Posterior cingulate gyrus (tissue), 11 donors: ENCODE measurements around the gene GPR161.
"Not testable (repeated sequence)": the region's sequence is repeated elsewhere in the genome, so short reads cannot be mapped to it uniquely, and the experiment has no call there.

ENCODE experiments used
- DNase-seq, 10 donors: peaks; one replicate each; pipeline versions ENCODE4 v3.0.0 to v3.0.0-alpha.2; 2020 to 2021; ENCODE audit warnings: mixed read lengths in 3 of 10
- intact Hi-C: fragments of 100-400 bp; cut with DNase I; formaldehyde crosslinking; loops from one replicate; pipeline ENCODE4 v1.15.1; 2023

GPR161 gene, protein sequence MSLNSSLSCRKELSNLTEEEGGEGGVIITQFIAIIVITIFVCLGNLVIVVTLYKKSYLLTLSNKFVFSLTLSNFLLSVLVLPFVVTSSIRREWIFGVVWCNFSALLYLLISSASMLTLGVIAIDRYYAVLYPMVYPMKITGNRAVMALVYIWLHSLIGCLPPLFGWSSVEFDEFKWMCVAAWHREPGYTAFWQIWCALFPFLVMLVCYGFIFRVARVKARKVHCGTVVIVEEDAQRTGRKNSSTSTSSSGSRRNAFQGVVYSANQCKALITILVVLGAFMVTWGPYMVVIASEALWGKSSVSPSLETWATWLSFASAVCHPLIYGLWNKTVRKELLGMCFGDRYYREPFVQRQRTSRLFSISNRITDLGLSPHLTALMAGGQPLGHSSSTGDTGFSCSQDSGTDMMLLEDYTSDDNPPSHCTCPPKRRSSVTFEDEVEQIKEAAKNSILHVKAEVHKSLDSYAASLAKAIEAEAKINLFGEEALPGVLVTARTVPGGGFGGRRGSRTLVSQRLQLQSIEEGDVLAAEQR

DNA sequence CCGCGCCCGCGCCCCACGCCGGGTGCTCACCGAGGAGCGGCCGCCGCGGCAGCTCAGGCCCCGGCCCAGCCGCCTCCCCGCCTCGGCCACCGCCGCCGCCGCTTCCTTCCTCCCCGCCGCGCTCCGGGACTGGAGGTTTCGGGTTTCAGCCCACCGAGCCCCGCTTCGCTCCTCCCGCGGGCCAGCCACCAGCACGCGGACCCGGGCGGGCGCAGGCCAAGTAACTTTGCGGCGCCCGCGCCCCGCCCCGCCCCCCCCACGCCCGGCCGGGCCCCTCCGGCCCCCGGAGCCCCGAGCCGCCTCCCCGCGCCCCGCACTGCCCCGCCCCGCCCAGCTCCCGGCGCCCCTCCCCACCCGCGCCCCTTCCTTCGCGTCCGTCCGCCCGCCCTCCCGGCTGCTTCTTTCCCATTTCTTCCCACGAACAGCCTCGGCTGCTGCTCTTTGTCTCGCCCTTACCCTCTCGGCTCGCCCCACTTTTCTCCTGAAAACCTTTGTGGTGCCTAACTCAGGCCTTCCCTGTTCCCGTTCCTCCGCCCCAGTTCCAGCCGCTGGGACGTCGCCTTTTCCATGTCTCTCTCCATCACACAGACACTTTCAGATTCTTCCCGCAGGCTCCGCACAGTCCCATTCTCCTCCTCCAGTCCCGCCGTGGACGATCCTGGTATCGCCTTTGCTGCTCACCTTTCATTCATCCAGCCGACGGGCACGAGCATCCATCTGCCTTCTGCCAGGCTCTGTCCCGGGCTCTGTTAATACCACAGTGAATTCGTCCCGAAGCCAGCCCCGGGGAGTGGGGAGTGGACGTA, at the start of gene GPR161:
Gene GPR161 (minus strand): TSS at position 222 of the 806 bp plus-strand sequence. CDS start 32,080 bp downstream, outside the sequence.
- intact Hi-C loops = no loop called here
- peak in 9 of 10 donors; percentile 14 to 90 (median 35) for DNase-seq

GRCh38 chr1:168181063-168181720, 44.5 kb upstream of the GPR161 start:
- intact Hi-C loops = not testable (repeated sequence)
- DNase-seq = peak in 1 of 10 donors; percentile 57

DNA sequence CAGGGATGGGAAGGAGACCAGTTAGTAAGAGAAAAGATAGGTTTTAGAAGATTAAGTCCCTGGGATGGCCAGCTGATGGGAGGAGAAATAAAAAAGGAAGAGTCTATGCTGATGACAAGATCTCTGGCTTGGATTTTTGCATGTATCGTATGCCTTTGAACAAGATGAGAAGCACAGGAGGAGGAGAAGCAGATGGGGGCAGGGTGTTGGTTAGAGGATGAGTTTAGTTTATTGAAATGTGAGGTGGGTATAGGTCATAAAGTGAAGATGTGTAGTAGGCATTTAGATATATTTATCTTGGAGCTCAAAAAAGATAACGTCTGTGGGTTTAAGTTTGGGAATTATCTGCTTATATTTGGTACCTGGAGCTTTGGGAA, 43.4 kb upstream of the GPR161 start:
- DNase-seq = no peak
- intact Hi-C loops = no loop called here

DNA sequence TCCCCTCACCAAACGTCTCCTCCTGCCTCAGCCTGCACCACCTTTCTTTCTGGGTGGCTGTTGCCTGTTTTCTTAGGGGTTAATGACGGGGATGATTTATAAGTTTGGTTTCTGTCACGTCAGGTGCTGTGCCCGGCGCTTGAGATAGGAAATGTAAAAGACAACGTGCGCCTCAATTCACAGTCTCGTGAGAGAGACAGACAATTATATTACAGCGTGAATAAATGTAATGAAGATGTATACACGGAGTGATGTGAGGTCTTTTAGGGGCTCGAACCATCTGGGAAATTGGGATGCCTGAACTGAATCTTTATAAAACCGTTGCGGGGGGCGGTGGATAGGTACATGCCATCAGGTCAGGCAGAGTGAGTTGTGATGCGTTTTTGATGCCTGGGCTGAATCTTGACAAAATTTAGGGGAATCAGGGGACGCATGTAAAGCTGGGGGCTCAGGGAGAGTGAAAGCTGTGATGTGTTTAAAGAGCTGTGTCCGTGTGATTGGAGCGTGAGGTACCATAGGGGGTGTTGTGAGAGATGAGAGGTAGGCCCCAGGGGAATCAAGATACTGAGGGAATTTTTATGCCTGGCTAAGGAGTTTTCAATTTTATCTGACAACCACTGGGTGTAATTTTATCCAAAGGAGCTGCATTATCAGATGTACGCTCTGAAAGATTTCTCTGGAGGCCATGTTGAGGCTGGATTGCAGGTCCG, 42.9 kb upstream of the GPR161 start:
- intact Hi-C loops = loop anchor here (5.0 kb wide), 1 partner anchor 48 kb away; the partner anchor contains the start of gene SFT2D2
- peak in 3 of 10 donors; percentile 6 to 17 (median 13) for DNase-seq

DNA sequence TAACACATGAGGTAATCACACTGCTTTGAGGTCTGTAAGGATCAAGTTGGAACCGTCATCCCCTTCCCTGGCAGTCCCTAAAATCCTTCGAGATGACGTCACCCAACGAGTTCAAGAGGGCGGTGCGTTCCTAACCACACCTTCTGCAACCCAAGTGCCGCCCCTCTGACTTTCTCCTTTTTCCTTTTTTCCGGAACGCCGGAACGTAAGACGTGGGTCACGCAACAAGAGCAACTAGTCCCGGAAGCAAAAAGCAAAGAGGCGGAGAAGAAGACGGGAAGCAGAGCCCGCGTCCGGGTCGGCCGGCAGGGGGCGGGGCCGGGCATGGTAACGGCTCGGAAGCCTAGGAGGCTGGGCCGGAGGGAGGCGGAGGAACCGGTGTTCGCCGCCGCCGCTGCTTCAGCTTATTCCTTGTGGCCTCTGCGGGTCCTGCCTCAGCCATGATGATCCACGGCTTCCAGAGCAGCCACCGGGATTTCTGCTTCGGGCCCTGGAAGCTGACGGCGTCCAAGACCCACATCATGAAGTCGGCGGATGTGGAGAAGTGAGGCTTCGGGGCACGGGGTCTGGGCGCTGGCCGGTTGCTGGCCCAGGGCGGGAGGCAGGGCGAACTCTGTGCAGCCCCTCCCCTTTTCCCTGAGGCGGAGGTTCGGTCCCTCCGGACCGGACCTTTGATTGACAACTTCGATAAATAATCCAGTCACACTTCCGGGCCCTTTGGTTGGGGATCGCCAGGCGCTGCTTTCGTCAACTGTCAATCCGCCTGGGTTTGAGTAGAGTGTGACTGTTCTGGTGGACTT, 42.1 kb upstream of the GPR161 start, which contains the start of gene TIPRL:
Gene TIPRL (plus strand): TSS at position 325 of the 800 bp plus-strand sequence. CDS start 116 bp downstream, at position 441.
- intact Hi-C loops = loop anchor here (5.0 kb wide), 1 partner anchor 48 kb away; the partner anchor contains the start of gene SFT2D2
- DNase-seq = peak; percentile 91 to 99 (median 96)

DNA sequence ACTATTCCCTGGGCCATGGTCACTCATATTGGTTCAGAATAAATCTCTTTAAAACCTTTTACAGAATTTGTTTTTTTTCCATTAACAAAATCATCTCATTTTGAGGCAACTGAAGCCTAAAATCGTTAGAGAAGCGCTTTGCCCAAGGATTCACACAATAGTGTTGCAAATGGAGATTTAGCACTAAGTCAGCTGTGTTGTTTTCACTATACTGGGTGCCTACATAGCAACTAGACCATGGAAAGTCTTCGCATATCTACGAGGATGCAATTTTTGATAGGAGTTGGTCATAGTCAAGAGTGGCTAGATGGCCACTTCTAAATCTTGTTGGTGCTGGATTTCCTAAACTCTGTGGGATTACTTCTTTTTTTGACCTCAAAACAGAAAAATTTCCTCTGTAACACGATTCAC, 41.5 kb upstream of the GPR161 start:
- no peak for DNase-seq
- intact Hi-C loops = loop anchor here (5.0 kb wide), 1 partner anchor 49 kb away; the partner anchor contains the start of gene SFT2D2

- intact Hi-C loops = no loop called here
- no peak for DNase-seq
These were observed 35.7 kb upstream of the GPR161 start for GRCh38 chr1:168172250-168172915.

DNA sequence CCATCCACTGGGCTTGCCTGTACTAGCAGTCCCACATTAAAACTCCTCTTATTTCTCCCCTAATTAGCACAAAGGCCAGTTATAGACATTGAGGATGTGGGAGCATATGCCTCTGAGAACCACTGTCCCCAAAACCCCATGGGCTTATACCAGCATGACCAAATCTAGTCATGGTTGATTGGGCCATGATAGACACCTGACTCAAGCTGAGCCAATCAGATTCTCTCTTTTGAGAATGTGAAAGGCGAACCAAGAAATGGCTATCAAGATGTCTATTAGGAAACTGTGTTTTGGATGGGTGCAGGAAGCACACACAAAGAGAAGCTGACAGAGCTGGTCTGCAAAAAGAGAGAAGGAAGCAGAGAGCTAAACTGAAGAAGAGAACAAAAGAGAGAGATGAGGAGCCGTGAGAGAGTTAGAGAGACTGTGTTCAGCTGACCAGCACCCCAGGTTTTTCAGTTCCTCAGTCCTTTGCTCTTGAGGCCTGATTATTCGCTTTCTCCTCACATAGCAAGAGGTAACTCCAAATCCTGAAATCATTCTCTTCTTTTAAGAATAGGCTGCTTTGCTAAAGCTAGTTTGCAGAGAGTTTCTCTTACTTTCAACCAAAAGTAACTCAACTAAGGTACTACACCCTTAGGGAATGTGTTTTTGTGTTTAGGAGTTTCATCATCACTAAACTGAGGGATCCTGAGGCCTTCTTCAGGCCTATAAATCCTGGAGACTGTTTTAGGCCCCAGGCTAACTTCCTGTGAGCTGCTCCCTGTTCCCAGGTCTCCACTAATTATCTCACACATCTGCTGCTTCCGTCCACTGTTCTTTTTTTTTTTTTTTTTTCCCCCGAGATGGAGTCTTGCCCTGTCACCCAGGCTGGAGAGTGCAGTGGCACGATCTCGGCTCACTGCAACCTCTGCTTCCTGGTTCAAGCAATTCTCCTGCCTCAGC, 34.1 kb upstream of the GPR161 start:
- intact Hi-C loops = no loop called here
- DNase-seq = no peak

GRCh38 chr1:168167806-168168205, 31.1 kb upstream of the GPR161 start:
- DNase-seq = no peak
- intact Hi-C loops = no loop called here

DNA sequence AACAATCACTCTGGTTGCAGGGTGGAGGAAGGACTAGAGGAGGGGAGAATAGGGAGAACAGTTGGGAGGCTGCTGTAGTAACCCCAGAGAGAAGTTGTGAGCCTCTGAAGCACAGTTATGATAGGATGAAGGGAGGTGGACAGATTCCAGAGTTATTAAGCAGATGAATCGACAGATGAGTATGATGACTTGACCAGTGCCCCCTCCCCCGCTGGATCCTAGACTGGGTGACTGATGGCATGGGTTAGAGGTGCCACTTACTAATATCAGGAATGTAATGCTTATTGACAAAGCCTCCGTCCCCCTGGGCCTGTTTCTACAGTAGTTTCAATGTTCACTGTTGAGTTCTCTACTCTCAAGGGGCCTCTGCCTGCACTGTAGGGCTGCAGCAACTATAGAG, 28.0 kb upstream of the GPR161 start:
- intact Hi-C loops = no loop called here
- no peak for DNase-seq

DNA sequence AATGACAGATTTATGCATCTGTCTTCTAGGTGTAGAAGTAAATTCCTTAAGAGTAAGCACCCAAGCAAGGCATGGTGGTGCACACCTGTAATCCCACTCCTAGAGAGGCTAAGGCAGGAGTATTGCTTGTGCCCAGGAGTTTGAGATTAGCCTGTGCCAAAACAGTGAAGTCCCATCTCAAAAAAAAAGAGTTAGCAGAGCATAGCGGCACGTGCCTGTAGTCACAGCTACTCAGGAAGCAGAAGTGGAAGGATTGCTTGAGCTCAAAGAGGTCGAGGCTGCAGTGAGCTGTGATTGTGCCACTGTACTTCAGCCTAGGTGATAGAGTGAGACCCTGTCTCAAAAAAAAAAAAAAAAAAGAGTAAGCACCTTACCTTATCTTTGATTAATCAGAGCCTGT, 26.9 kb upstream of the GPR161 start:
- no peak for DNase-seq
- intact Hi-C loops = no loop called here

- intact Hi-C loops = no loop called here
- no peak for DNase-seq
These were observed 24.7 kb upstream of the GPR161 start for GRCh38 chr1:168161459-168161858.

DNA sequence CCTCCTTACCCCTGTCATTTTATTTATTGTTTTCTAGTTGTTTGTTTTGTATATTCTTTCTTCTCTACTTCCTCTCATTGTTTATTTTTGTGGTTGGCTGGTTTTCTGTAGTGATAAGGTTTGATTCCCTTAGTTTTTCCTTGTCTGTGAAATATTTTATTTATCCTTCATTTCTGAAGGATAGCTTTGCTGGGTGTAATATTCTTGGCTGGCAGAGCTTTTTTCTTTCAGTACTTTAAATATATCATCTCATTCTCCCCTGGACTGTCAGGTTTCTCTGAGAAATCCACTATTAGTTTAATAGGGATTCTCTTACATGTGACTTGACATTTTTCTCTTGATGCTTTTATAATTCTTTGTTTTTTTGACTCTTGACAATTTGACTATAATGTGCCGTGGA, 23.2 kb upstream of the GPR161 start:
- DNase-seq = no peak
- intact Hi-C loops = no loop called here

DNA sequence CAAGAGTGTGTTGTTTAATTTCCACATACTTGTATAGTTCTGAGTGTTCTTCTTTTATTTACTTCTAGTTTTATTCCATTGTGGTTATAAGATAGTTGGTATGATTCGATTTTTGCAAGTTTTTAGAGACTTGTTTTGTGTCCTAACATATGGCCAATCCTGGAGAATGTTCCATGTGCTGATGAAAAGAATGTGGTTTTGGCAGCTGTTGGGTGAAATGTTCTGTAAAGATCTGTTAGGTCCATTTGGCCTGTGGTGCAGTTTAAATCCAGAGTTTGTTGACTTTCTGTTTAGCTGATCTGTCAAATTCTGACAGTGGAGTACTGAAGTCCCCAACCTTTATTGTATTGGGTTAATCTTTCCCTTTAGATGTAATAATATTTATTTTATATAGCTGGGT, 22.5 kb upstream of the GPR161 start:
- no peak for DNase-seq
- intact Hi-C loops = no loop called here

- no peak for DNase-seq
- intact Hi-C loops = no loop called here
These were observed 20.9 kb upstream of the GPR161 start for GRCh38 chr1:168157638-168158037.

GRCh38 chr1:168155910-168156309, 19.2 kb upstream of the GPR161 start:
- intact Hi-C loops = no loop called here
- DNase-seq = no peak

DNA sequence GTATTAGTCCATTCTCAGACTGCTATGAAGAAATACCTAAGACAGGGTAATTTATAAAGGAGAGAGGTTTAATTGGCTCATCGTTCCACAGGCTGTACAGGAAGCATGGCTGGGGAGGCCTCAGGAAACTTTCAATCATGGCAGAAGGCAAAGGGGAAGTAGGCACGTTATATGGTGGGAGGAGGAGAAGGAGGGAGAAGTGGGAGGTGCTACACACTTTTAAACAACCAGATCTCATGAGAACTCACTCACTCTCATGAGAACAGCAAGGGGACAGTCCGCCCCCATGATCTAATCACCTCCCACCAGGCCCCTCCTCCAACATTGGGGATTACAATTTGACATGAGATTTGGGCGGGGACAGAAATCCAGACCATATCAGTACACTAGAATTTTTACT, 18.0 kb upstream of the GPR161 start:
- DNase-seq, intact Hi-C loops: not testable (repeated sequence)
